PC-3 (cell line): Measurements from ENCODE around the gene C4orf36. TPM values are rescaled to one million over a fixed set of nuclear protein-coding genes. Genes with fewer than 3 reads are reported as not detected.
A peak's percentile ranks its signal among the peaks of the same experiment; 100 is the strongest.

Experiments used
- ATAC-seq: fragments of 200-7000 bp; cut with Tn5 transposase; 2 replicates; pipeline ENCODE4 v1.9.1; 2020; ENCODE audit warnings: mild to moderate bottlenecking, moderate library complexity
- BruUV-seq: library from RNA; stranded (reverse); fragments of 400-500 nt; replicated peaks from 2 replicates; lab custom pipeline; 2021; lab: Mats Ljungman, UMichigan
- CTCF ChIA-PET: fragments of 300-600 bp; sonication (Branson Sonifier 250); formaldehyde crosslinking; loops from one replicate; lab custom pipeline; 2022; ENCODE audit warnings: antibody characterized with exemption; lab: Charles Lee
- POLR2A ChIA-PET: fragments of 300-600 bp; sonication (Branson Sonifier 250); formaldehyde crosslinking; loops from one replicate; lab custom pipeline; 2022; ENCODE audit warnings: antibody characterized with exemption; ENCODE audit not compliant: unreplicated experiment; lab: Charles Lee
- DNase-seq: peaks from one replicate; pipeline ENCODE4 v3.0.0-alpha.2; 2015
- H2AFZ ChIP-seq: fragments of 300-600 bp; sonication (generic); 2 replicates; pipeline ENCODE4 v1.6.0; 2016; ENCODE audit warnings: antibody characterized with exemption, low read length
- H3F3A ChIP-seq: fragments of 300-600 bp; sonication (generic); one replicate; pipeline ENCODE4 v1.6.0; 2017; ENCODE audit warnings: antibody characterized with exemption, low read length, control low read depth, mild to moderate bottlenecking; ENCODE audit not compliant: unreplicated experiment
- H3K27ac ChIP-seq: fragments of 300-600 bp; sonication (generic); 2 replicates; pipeline ENCODE4 v1.5.1; 2016; ENCODE audit warnings: mild to moderate bottlenecking, low read length
- H3K27me3 ChIP-seq: fragments of 300-600 bp; sonication (generic); 2 replicates; pipeline ENCODE4 v1.6.1; 2016; ENCODE audit warnings: low read length, mixed read lengths
- H3K36me3 ChIP-seq: fragments of 300-600 bp; sonication (generic); 2 replicates; pipeline ENCODE4 v1.6.1; 2016; ENCODE audit warnings: low read depth, mixed run types, low read length, mixed read lengths
- H3K4me1 ChIP-seq: fragments of 300-600 bp; sonication (generic); 2 replicates; pipeline ENCODE4 v1.5.1; 2016; ENCODE audit warnings: low read length; ENCODE audit not compliant: insufficient read depth
- H3K4me2 ChIP-seq: fragments of 300-600 bp; sonication (generic); 2 replicates; pipeline ENCODE4 v1.6.0; 2016; ENCODE audit warnings: low read length
- H3K4me3 ChIP-seq: fragments of 300-600 bp; sonication (generic); 2 replicates; pipeline ENCODE4 v1.5.1; 2016; ENCODE audit warnings: mild to moderate bottlenecking, low read length, mixed read lengths
- H3K79me2 ChIP-seq: fragments of 300-600 bp; sonication (generic); 2 replicates; pipeline ENCODE4 v1.6.1; 2017; ENCODE audit warnings: low read length, mixed read lengths
- H3K9ac ChIP-seq: fragments of 300-600 bp; sonication (generic); 2 replicates; pipeline ENCODE4 v1.6.0; 2016; ENCODE audit warnings: mild to moderate bottlenecking, low read length
- H3K9me2 ChIP-seq: fragments of 300-600 bp; sonication (generic); replicated peaks from 2 replicates; pipeline ENCODE4 v1.6.1; 2016; ENCODE audit warnings: mixed run types, low read length, mixed read lengths
- H3K9me3 ChIP-seq: fragments of 300-600 bp; sonication (generic); 2 replicates; pipeline ENCODE4 v1.6.1; 2016; ENCODE audit warnings: low read length, mixed read lengths
- H4K20me1 ChIP-seq: fragments of 300-600 bp; sonication (generic); 2 replicates; pipeline ENCODE4 v1.6.1; 2016; ENCODE audit warnings: low read length, mixed read lengths
- CTCF ChIP-seq: fragments of 300-600 bp; sonication (generic); conservative IDR thresholded peaks from 2 replicates; pipeline ENCODE4 v1.5.1; 2017; ENCODE audit warnings: antibody characterized with exemption, low read depth, mild to moderate bottlenecking, low read length
- EZH2 ChIP-seq: fragments of 300-600 bp; sonication (generic); IDR thresholded peaks from one replicate; pipeline ENCODE4 v1.6.1; 2017; ENCODE audit warnings: antibody characterized with exemption, mild to moderate bottlenecking, low read length; ENCODE audit not compliant: unreplicated experiment
- EZH2phosphoT487 ChIP-seq: fragments of 300-600 bp; sonication (generic); IDR thresholded peaks from 2 replicates; pipeline ENCODE4 v1.6.1; 2018; ENCODE audit warnings: mild to moderate bottlenecking, antibody characterized with exemption, low read length, borderline replicate concordance
- intact Hi-C: fragments of 100-400 bp; cut with micrococcal nuclease; formaldehyde crosslinking; loops from 2 replicates; pipeline ENCODE4 v1.9.0; 2023
- total RNA-seq: library from RNA; depleted of rRNA; stranded (reverse); fragments of >200 nt; gene quantifications from 2 replicates; pipeline ENCODE4 v1.2.3, GENCODE V29; 2014

Gene C4orf36
- total RNA-seq, 1 experiment from 2014 or later, result 2.0 TPM

GRCh38 chr4:86939729-86940575, 47.7 kb upstream of the C4orf36 start:
- no peaks in the 10 kb centered on the region for H3K36me3 ChIP-seq
- no peaks in the 10 kb centered on the region for H3F3A ChIP-seq
- H4K20me1 ChIP-seq, result no peaks in the 10 kb centered on the region
- no peaks in the 10 kb centered on the region for H3K9me3 ChIP-seq
- H3K9me2 ChIP-seq, result no peaks in the 10 kb centered on the region
- H3K27ac ChIP-seq, result no peak overlapping the region
- H3K27me3 ChIP-seq, result no peaks in the 10 kb centered on the region
- H2AFZ ChIP-seq, result no peak overlapping the region
- intact Hi-C loops, result loop anchor here (5.0 kb wide), 2 partner anchors 122 to 152 kb away; no protein-coding TSS in a partner anchor
- H3K4me2 ChIP-seq, result 0 out of 2 replicates have a peak overlapping the region, but pooled peaks have one; percentile 11
- H3K4me3 ChIP-seq, result no peak overlapping the region
- ATAC-seq (no peak), DNase-seq (no peak)
- no peak overlapping the region for H3K9ac ChIP-seq
- POLR2A ChIA-PET, result no interaction called here
- peaks cover 36% of the 10 kb centered on the region for H3K4me1 ChIP-seq
- TF ChIP-seq EZH2phosphoT487 (no peak), CTCF (no peak), EZH2 (no peak)
- H3K79me2 ChIP-seq, result peaks cover 68% of the 10 kb centered on the region
- CTCF ChIA-PET, result no interaction called here
- BruUV-seq, result no TSS peak

- intact Hi-C loops, result loop anchor here (5.0 kb wide), 2 partner anchors 123 to 153 kb away; no protein-coding TSS in a partner anchor
- ChIA-PET CTCF (no interaction called here), POLR2A (no interaction called here)
- Histone ChIP-seq H3F3A (no peaks in the 10 kb centered on the region), H4K20me1 (no peaks in the 10 kb centered on the region), H3K27ac (no peak overlapping the region), H3K27me3 (no peaks in the 10 kb centered on the region), H2AFZ (no peak overlapping the region), H3K36me3 (no peaks in the 10 kb centered on the region), H3K79me2 (peaks cover 62% of the 10 kb centered on the region), H3K9me3 (no peaks in the 10 kb centered on the region), H3K9ac (no peak overlapping the region), H3K9me2 (no peaks in the 10 kb centered on the region), H3K4me3 (no peak overlapping the region), H3K4me2 (peak overlapping the region; percentile 12), H3K4me1 (peaks cover 40% of the 10 kb centered on the region)
- ATAC-seq, result no peak
- BruUV-seq, result no TSS peak
- peak; percentile 30 for DNase-seq
- TF ChIP-seq EZH2, result no peak
- TF ChIP-seq CTCF, result no peak
- TF ChIP-seq EZH2phosphoT487, result no peak
Measured at GRCh38 chr4:86938771-86939520, 46.7 kb upstream of the C4orf36 start.
